Parathyroid adenoma (tissue), 2 donors: ENCODE results near the gene TGFB1.

Source experiments
- H2AFZ ChIP-seq: fragments of 300-600 bp; sonication (generic); one replicate; pipeline ENCODE4 v1.7.0; 2017; ENCODE audit warnings: antibody characterized with exemption, mild to moderate bottlenecking
- H3K27ac ChIP-seq: fragments of 300-600 bp; sonication (generic); one replicate; pipeline ENCODE4 v1.7.0; 2017
- H3K27me3 ChIP-seq: fragments of 300-600 bp; sonication (generic); one replicate; pipeline ENCODE4 v1.7.0; 2017; ENCODE audit warnings: low read length; ENCODE audit not compliant: control insufficient read depth, insufficient read depth
- H3K36me3 ChIP-seq: fragments of 300-600 bp; sonication (generic); one replicate; pipeline ENCODE4 v1.7.0; 2017; ENCODE audit warnings: low read length; ENCODE audit not compliant: control insufficient read depth, insufficient read depth
- H3K4me1 ChIP-seq: fragments of 300-600 bp; sonication (generic); one replicate; pipeline ENCODE4 v1.7.0; 2017; ENCODE audit warnings: control low read depth
- H3K4me2 ChIP-seq: fragments of 300-600 bp; sonication (generic); one replicate; pipeline ENCODE4 v1.7.0; 2017; ENCODE audit warnings: low read length
- H3K4me3 ChIP-seq: fragments of 300-600 bp; sonication (generic); one replicate; pipeline ENCODE4 v1.7.0; 2017; ENCODE audit warnings: low read depth, low read length
- H3K79me2 ChIP-seq: fragments of 300-600 bp; sonication (generic); one replicate; pipeline ENCODE4 v1.7.0; 2017; ENCODE audit warnings: control low read depth
- H3K9ac ChIP-seq: fragments of 300-600 bp; sonication (generic); one replicate; pipeline ENCODE4 v1.7.0; 2017; ENCODE audit warnings: mild to moderate bottlenecking
- H3K9me3 ChIP-seq: fragments of 300-600 bp; sonication (generic); one replicate; pipeline ENCODE4 v1.7.0; 2017; ENCODE audit warnings: low read length; ENCODE audit not compliant: control insufficient read depth
- CTCF ChIP-seq: fragments of 300-600 bp; sonication (generic); IDR thresholded peaks from one replicate; pipeline ENCODE4 v1.7.0; 2017; ENCODE audit warnings: antibody characterized with exemption, mild to moderate bottlenecking
- donor health status: primary hyperparathyroidism.

Gene TGFB1

GRCh38 chr19:41307954-41308449 lies 45.7 kb downstream of the TGFB1 start:
- no peaks in the 10 kb centered on the region for H3K27me3 ChIP-seq
- H3K9me3 ChIP-seq, result no peaks in the 10 kb centered on the region
- H3K27ac ChIP-seq, result peak overlapping the region; percentile 92
- no peak overlapping the region for H3K4me3 ChIP-seq
- no peak overlapping the region for H3K9ac ChIP-seq
- no peak overlapping the region for H2AFZ ChIP-seq
- H3K36me3 ChIP-seq, result no peaks in the 10 kb centered on the region
- H3K4me1 ChIP-seq, result peaks cover 8% of the 10 kb centered on the region
- TF ChIP-seq CTCF, result no peak
- no peak overlapping the region for H3K4me2 ChIP-seq
- H3K79me2 ChIP-seq, result peaks cover 18% of the 10 kb centered on the region

GRCh38 chr19:41307090-41307875 lies 46.4 kb downstream of the TGFB1 start:
- Histone ChIP-seq H3K9me3 (no peaks in the 10 kb centered on the region), H3K27me3 (no peaks in the 10 kb centered on the region), H3K79me2 (peaks cover 15% of the 10 kb centered on the region), H3K4me1 (peaks cover 8% of the 10 kb centered on the region), H3K4me2 (no peak overlapping the region), H3K9ac (no peak overlapping the region), H3K36me3 (no peaks in the 10 kb centered on the region), H3K27ac (no peak overlapping the region), H3K4me3 (no peak overlapping the region), H2AFZ (no peak overlapping the region)
- no peak for TF ChIP-seq CTCF

- no peak for TF ChIP-seq CTCF
- H3K27ac ChIP-seq, result no peak overlapping the region
Observed at GRCh38 chr19:41305927-41306793, 47.6 kb downstream of the TGFB1 start.

GRCh38 chr19:41304706-41305483 lies 48.8 kb downstream of the TGFB1 start:
- H3K79me2 ChIP-seq, result peaks cover 7% of the 10 kb centered on the region
- no peaks in the 10 kb centered on the region for H3K36me3 ChIP-seq
- TF ChIP-seq CTCF, result no peak
- peaks cover 8% of the 10 kb centered on the region for H3K4me1 ChIP-seq
- H3K9me3 ChIP-seq, result no peaks in the 10 kb centered on the region
- no peak overlapping the region for H3K9ac ChIP-seq
- no peak overlapping the region for H2AFZ ChIP-seq
- no peak overlapping the region for H3K4me2 ChIP-seq
- H3K4me3 ChIP-seq, result no peak overlapping the region
- H3K27me3 ChIP-seq, result no peaks in the 10 kb centered on the region
- H3K27ac ChIP-seq, result no peak overlapping the region

More at GRCh38 chr19:41305927-41306793, 47.6 kb downstream of the TGFB1 start:
- peaks cover 6% of the 10 kb centered on the region for H3K79me2 ChIP-seq
- H3K4me1 ChIP-seq, result peaks cover 8% of the 10 kb centered on the region
- no peak overlapping the region for H3K4me2 ChIP-seq
- no peak overlapping the region for H2AFZ ChIP-seq
- H3K27me3 ChIP-seq, result no peaks in the 10 kb centered on the region
- no peak overlapping the region for H3K4me3 ChIP-seq
- no peak overlapping the region for H3K9ac ChIP-seq
- H3K36me3 ChIP-seq, result no peaks in the 10 kb centered on the region
- H3K9me3 ChIP-seq, result no peaks in the 10 kb centered on the region
